Neutrophil (primary cell): ENCODE measurements around the gene PHLPP2.

Experiments
- H3K27ac ChIP-seq: fragments of 200-600 bp; sonication (generic); 2 replicates; pipeline ENCODE4 v1.5.1; 2016; ENCODE audit warnings: mild to moderate bottlenecking, moderate library complexity
- H3K27me3 ChIP-seq: fragments of 200-600 bp; sonication (generic); 2 replicates; pipeline ENCODE4 v1.6.0; 2016; ENCODE audit warnings: mild to moderate bottlenecking
- H3K36me3 ChIP-seq: fragments of 200-600 bp; sonication (generic); 2 replicates; pipeline ENCODE4 v1.5.1; 2017
- H3K4me1 ChIP-seq, 2 experiments: fragments of 200-600 bp in 1 of 2; sonication (generic) in 1 of 2; 1 replicate in 1 of 2; 2 replicates in 1 of 2; pipeline versions ENCODE4 v1.5.1 to v1.6.1; 2013 to 2016; ENCODE audit warnings: low read depth in 1 of 2, low read length in 1 of 2, mild to moderate bottlenecking in 1 of 2, moderate library complexity in 1 of 2; ENCODE audit not compliant: control insufficient read depth in 1 of 2, insufficient read depth in 1 of 2
- H3K4me3 ChIP-seq, 2 experiments: fragments of 200-600 bp in 1 of 2; sonication (generic) in 1 of 2; 1 replicate in 1 of 2; 2 replicates in 1 of 2; pipeline ENCODE4 v1.5.1; 2013 to 2016; ENCODE audit warnings: low read depth in 1 of 2, low read length in 1 of 2, mild to moderate bottlenecking in 1 of 2, moderate library complexity in 1 of 2
- H3K9me3 ChIP-seq: fragments of 200-600 bp; sonication (generic); 2 replicates; pipeline ENCODE4 v1.5.1; 2016
- TF ChIP-seq, protein P1 (sequence below): fragments of 200-600 bp; sonication (generic); IDR thresholded peaks from 2 replicates; pipeline ENCODE4 v1.5.1; 2016; ENCODE audit warnings: antibody characterized with exemption

PHLPP2 gene

DNA sequence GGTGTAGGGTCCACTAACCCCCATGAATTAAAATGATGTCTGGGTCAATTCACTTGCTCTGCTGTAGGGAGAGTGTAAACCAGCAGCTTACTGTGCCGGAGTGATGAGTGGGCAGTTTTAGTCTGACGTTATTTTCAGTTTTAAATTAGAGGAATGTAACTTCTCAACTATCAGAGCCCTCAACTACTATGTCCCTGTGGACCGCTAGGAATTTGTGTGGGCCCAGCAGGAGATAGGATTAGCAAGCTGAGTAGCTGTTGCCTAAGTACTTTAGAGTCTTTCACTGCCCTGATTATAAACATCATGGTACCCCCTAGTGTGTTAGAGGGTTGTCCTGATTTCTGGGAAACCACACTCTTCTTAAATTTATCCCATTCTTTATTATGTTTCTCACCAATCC is 87.1 kb downstream of the PHLPP2 start:
- no peaks in the 10 kb centered on the region for H3K9me3 ChIP-seq
- H3K27me3 ChIP-seq = no peaks in the 10 kb centered on the region
- no peak overlapping the region for H3K27ac ChIP-seq
- no peaks in the 10 kb centered on the region for H3K4me1 ChIP-seq
- H3K4me3 ChIP-seq = no peak overlapping the region
- no peaks in the 10 kb centered on the region for H3K36me3 ChIP-seq
- TF ChIP-seq, protein P1, sequence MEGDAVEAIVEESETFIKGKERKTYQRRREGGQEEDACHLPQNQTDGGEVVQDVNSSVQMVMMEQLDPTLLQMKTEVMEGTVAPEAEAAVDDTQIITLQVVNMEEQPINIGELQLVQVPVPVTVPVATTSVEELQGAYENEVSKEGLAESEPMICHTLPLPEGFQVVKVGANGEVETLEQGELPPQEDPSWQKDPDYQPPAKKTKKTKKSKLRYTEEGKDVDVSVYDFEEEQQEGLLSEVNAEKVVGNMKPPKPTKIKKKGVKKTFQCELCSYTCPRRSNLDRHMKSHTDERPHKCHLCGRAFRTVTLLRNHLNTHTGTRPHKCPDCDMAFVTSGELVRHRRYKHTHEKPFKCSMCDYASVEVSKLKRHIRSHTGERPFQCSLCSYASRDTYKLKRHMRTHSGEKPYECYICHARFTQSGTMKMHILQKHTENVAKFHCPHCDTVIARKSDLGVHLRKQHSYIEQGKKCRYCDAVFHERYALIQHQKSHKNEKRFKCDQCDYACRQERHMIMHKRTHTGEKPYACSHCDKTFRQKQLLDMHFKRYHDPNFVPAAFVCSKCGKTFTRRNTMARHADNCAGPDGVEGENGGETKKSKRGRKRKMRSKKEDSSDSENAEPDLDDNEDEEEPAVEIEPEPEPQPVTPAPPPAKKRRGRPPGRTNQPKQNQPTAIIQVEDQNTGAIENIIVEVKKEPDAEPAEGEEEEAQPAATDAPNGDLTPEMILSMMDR = no peak

- Histone ChIP-seq H3K4me1 (no peaks in the 10 kb centered on the region), H3K27ac (no peak overlapping the region), H3K4me3 (no peak overlapping the region), H3K9me3 (no peaks in the 10 kb centered on the region), H3K36me3 (no peaks in the 10 kb centered on the region), H3K27me3 (peaks cover 5% of the 10 kb centered on the region)
- TF ChIP-seq, protein P1 = no peak
Measured at GRCh38 chr16:71635632-71636031, 88.9 kb downstream of the PHLPP2 start.

DNA sequence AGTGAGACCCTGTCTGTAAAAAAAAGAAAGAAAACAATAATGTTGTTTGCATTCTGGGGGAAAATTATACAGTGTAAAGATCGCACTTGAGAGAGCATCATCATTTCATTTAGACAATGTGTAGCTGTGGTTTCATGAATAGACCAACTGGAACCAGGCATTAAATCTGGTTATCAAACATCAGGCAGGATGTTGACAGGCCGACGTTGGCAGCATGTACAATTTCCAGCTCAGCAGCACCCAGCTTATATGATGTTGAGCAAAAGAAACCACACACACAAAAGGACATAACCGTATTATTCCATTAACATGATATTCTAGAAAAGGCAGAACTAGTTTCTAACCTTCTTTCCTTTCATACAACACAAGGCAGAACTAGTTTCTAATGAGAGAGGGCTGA is 92.7 kb downstream of the PHLPP2 start:
- H3K36me3 ChIP-seq = no peaks in the 10 kb centered on the region
- no peaks in the 10 kb centered on the region for H3K9me3 ChIP-seq
- no peaks in the 10 kb centered on the region for H3K4me1 ChIP-seq
- TF ChIP-seq, protein P1 = no peak
- no peak overlapping the region for H3K4me3 ChIP-seq
- peaks cover 36% of the 10 kb centered on the region for H3K27me3 ChIP-seq
- no peak overlapping the region for H3K27ac ChIP-seq

DNA sequence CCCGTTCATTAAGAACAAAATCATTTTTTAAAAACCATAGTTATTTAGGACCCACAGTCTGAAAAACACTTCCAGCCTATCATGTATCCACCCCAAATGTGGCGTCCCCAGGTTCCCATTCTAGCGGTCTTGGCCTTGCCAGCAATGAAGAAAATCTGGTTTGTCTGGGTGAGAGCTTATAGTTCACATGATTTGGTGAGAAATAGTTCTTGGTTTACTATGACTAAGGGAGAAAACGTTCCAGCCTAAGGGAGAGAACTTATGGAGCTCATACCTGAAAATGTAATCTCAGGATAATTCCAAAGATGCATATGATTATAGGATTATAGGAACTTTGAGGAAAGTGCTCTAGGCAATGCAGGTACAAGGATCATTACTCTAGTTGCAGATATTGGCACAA is 93.7 kb downstream of the PHLPP2 start:
- Histone ChIP-seq H3K4me3 (no peak overlapping the region), H3K4me1 (peaks cover 0 to 7% of the 10 kb centered on the region in 2 experiments), H3K9me3 (no peaks in the 10 kb centered on the region), H3K27me3 (peaks cover 46% of the 10 kb centered on the region), H3K36me3 (no peaks in the 10 kb centered on the region), H3K27ac (no peak overlapping the region)
- TF ChIP-seq, protein P1 = no peak

DNA sequence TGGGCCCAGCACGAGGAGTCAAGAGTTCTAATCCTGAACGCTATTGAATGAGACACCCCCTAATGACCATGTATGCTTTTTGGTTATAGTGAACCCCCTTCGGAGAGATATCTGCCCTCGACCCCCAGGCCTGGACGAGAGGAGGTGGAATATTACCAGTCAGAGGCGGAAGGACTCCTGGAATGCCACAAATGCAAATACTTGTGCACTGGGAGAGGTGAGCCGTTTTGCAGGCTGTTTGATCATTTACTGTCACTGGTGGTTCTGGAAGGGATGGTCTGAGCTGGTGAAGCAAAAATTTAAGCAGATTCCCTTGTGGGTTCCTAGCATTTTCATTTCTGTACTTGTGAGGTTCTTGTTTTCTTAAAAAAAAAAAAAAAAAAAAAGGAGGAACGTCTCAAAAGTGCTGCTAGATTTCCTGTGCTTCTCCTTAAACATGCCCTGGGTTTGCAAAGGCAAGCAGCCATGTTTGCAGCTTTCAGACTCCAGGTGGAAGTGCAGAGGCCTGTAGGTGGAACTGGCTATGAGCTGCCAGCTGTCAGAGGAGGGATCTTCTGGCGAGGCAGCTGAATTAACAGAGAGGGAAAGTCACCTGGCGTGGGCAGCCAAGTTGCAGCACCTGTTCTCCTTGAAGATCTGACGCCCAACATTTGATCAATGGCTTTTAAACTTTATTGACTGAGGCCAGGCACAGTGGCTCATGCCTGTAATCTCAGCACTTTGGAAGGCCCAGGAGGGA is 95.1 kb downstream of the PHLPP2 start:
- Histone ChIP-seq H3K27me3 (peaks cover 60% of the 10 kb centered on the region), H3K4me3 (no peak overlapping the region), H3K4me1 (peaks cover 0 to 7% of the 10 kb centered on the region in 2 experiments), H3K36me3 (no peaks in the 10 kb centered on the region), H3K27ac (no peak overlapping the region), H3K9me3 (no peaks in the 10 kb centered on the region)
- TF ChIP-seq, protein P1 = no peak
